BE2C (cell line): ENCODE measurements around the gene C10orf90.

Experiments
- DNase-seq: peaks from one replicate; pipeline ENCODE4 v3.0.0-alpha.2; 2020
- H3K27me3 ChIP-seq: fragments of 250-450 bp; sonication (Bioruptor Pico); 2 replicates; pipeline ENCODE4 v1.5.1; 2020; ENCODE audit warnings: mild to moderate bottlenecking
- H3K36me3 ChIP-seq: fragments of 250-450 bp; sonication (Bioruptor Pico); 2 replicates; pipeline ENCODE4 v1.5.1; 2020; ENCODE audit warnings: mild to moderate bottlenecking
- H3K4me1 ChIP-seq: fragments of 250-450 bp; sonication (Bioruptor Pico); 2 replicates; pipeline ENCODE4 v1.5.1; 2020
- H3K4me3 ChIP-seq: 2 replicates; pipeline ENCODE4 v1.5.1; 2011; ENCODE audit warnings: low read depth, low read length
- H3K9me3 ChIP-seq: fragments of 250-450 bp; sonication (Bioruptor Pico); 2 replicates; pipeline ENCODE4 v1.5.1; 2020
- TF ChIP-seq, protein P1 (sequence below): IDR thresholded peaks from 2 replicates; pipeline ENCODE4 v1.5.1; 2012; ENCODE audit warnings: mild to moderate bottlenecking, low read depth, low read length

Gene C10orf90

DNA sequence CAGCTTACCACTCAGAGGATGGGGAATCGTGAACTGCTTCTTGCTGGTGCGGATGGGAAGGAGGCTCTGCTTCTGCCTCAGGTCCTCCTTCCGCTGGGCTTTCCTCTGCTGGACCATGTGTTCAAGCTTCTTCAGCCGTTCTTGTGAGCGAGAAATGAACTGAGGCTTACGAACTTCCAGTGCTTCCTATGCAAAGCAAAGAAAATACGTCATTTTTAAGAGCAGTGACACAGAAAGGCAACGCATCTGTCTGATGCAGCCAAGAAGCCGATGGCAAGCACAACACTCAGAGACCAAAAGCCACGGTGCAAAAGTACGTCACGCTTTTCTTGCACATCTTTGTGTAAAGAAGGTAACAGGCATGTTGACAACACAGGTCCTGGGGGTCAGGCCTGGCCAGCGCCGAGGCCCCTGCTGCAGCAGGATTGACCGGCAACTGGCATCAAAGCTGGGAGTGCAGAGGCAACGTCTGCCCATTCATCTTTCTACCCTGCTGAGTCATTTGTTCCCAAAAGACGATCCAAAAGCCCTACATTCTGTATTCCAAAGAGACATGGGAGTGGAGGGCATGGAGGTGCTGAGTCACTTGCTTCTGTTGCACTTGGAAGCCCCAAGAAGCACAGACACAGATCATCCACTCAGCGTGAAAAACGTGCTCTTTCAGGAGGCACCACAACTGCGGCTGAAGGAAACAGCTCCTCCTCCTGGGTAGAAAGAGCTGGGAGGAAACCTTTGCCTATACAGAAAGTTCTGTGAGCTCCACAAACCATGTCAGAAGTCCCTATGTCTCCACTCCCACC is 211.3 kb downstream of the C10orf90 start:
- no peaks in the 10 kb centered on the region for H3K9me3 ChIP-seq
- no peak for DNase-seq
- no peaks in the 10 kb centered on the region for H3K27me3 ChIP-seq
- H3K4me3 ChIP-seq: no peak overlapping the region
- H3K4me1 ChIP-seq: peaks cover 7% of the 10 kb centered on the region
- TF ChIP-seq, protein P1, sequence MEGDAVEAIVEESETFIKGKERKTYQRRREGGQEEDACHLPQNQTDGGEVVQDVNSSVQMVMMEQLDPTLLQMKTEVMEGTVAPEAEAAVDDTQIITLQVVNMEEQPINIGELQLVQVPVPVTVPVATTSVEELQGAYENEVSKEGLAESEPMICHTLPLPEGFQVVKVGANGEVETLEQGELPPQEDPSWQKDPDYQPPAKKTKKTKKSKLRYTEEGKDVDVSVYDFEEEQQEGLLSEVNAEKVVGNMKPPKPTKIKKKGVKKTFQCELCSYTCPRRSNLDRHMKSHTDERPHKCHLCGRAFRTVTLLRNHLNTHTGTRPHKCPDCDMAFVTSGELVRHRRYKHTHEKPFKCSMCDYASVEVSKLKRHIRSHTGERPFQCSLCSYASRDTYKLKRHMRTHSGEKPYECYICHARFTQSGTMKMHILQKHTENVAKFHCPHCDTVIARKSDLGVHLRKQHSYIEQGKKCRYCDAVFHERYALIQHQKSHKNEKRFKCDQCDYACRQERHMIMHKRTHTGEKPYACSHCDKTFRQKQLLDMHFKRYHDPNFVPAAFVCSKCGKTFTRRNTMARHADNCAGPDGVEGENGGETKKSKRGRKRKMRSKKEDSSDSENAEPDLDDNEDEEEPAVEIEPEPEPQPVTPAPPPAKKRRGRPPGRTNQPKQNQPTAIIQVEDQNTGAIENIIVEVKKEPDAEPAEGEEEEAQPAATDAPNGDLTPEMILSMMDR: no peak; the same call in 1 of the 2 replicates
- H3K36me3 ChIP-seq: no peaks in the 10 kb centered on the region

DNA sequence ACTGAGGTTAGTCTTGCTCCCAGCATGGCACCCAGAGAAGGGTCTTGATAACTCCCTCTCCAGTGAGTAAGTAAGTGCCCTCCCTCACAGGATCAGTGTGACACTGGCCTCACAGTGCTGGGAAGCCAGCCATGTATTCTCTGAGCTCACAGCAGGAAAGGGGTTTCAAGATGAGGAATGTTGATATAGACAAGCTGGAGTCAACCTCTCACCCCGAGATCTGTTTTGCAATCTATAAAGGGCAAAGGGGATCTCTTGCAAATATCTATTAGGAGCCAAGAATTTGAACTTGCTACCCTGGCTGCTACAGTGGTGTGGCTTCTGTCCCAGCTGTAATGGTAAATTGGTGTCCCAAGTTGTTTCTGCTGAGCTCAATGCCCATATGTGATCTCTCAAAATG is 212.0 kb downstream of the C10orf90 start:
- no peak for DNase-seq
- TF ChIP-seq, protein P1: no peak
- Histone ChIP-seq H3K27me3 (no peaks in the 10 kb centered on the region), H3K9me3 (no peaks in the 10 kb centered on the region), H3K4me3 (no peak overlapping the region), H3K4me1 (peaks cover 6% of the 10 kb centered on the region), H3K36me3 (no peaks in the 10 kb centered on the region)

GRCh38 chr10:126456632-126457031 is 213.9 kb downstream of the C10orf90 start:
- Histone ChIP-seq H3K4me1 (peaks cover 5% of the 10 kb centered on the region; the same call in 1 of the 2 replicates), H3K36me3 (no peaks in the 10 kb centered on the region), H3K27me3 (no peaks in the 10 kb centered on the region), H3K9me3 (no peaks in the 10 kb centered on the region), H3K4me3 (no peak overlapping the region)
- TF ChIP-seq, protein P1: no peak
- no peak for DNase-seq

- no peaks in the 10 kb centered on the region for H3K9me3 ChIP-seq
- TF ChIP-seq, protein P1: no peak
- peaks cover 5% of the 10 kb centered on the region; the same call in 1 of the 2 replicates for H3K4me1 ChIP-seq
- DNase-seq: no peak
- H3K36me3 ChIP-seq: no peaks in the 10 kb centered on the region
- H3K27me3 ChIP-seq: no peaks in the 10 kb centered on the region
- no peak overlapping the region for H3K4me3 ChIP-seq
These were observed 214.6 kb downstream of the C10orf90 start for GRCh38 chr10:126455766-126456405.

DNA sequence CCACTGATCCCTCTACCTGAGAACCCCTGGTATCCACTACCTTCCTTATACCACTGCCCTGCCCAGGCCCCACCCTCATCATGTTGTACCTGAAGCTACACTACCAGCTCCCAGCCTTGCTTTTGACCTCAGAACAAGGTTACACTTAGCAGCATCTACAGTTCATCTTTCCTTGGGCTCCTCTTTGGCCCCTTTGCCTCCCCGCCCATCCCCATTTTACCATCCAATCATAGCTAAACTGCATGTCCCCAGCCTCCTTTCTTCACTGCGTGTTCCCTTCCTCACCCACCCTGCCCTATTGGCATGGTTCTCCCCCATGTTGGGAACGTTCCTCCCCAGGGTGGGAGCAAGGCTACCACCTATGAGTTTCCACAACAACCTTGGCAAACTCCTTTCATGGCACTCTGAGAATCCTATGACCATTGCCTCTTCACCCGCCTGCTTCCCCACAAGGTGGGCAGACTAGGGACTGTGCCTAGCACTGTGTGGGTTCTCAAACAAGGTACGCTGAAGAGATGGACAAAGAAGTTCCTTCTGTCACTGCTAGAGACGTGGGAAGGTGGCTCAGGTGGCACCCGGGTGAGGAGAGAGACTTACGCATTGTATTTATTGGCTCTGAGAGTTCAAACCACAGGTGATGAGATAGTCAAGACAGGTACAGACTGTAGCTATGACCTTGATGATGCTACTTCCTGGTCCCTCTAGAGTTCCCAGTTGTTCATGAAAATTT is 215.3 kb downstream of the C10orf90 start:
- TF ChIP-seq, protein P1: no peak
- DNase-seq: no peak
- no peak overlapping the region for H3K4me3 ChIP-seq
- H3K4me1 ChIP-seq: peaks cover 5% of the 10 kb centered on the region; the same call in 1 of the 2 replicates
- no peaks in the 10 kb centered on the region for H3K9me3 ChIP-seq
- H3K27me3 ChIP-seq: no peaks in the 10 kb centered on the region
- no peaks in the 10 kb centered on the region for H3K36me3 ChIP-seq
